SKM-1 treated with dmso at 0.1 percent for 144 hours (cell line): ENCODE measurements around the gene INIP.

ENCODE experiments used
- DNase-seq: peaks from one replicate; lab custom pipeline; 2025; ENCODE audit not compliant: unreplicated experiment; lab: John Stamatoyannopoulos, UW

The INIP gene

GRCh38 chr9:112717661-112718331 lies at the start of gene INIP:
TSS of gene INIP (minus strand) at chr9:112718117. CDS start at chr9:112716485, 1,632 bp downstream.
- DNase-seq: peak; percentile 61

GRCh38 chr9:112765281-112765680 lies 47.4 kb upstream of the INIP start:
- no peak for DNase-seq

- DNase-seq: no peak
Observed at GRCh38 chr9:112764837-112765236, 46.9 kb upstream of the INIP start.

GRCh38 chr9:112764344-112764743 lies 46.4 kb upstream of the INIP start:
- no peak for DNase-seq

GRCh38 chr9:112762726-112763518 lies 45.0 kb upstream of the INIP start:
- no peak for DNase-seq

GRCh38 chr9:112761912-112762655 lies 44.2 kb upstream of the INIP start:
- no peak for DNase-seq

- DNase-seq: no peak
Observed at GRCh38 chr9:112760821-112761220, 42.9 kb upstream of the INIP start.

GRCh38 chr9:112757940-112758339 lies 40.0 kb upstream of the INIP start:
- DNase-seq: no peak

GRCh38 chr9:112757282-112757883 lies 39.5 kb upstream of the INIP start:
- no peak for DNase-seq

GRCh38 chr9:112755675-112756074 lies 37.8 kb upstream of the INIP start:
- no peak for DNase-seq

GRCh38 chr9:112755016-112755427 lies 37.1 kb upstream of the INIP start:
- peak; percentile 37 for DNase-seq

- DNase-seq: no peak
Observed at GRCh38 chr9:112754578-112754977, 36.7 kb upstream of the INIP start.

GRCh38 chr9:112753725-112754124 lies 35.8 kb upstream of the INIP start:
- no peak for DNase-seq

GRCh38 chr9:112752334-112753125 lies 34.6 kb upstream of the INIP start:
- no peak for DNase-seq

GRCh38 chr9:112751056-112751795 lies 33.3 kb upstream of the INIP start:
- DNase-seq: peak; percentile 2

GRCh38 chr9:112750764-112751055 lies 32.8 kb upstream of the INIP start:
- no peak for DNase-seq

GRCh38 chr9:112750016-112750763 lies 32.3 kb upstream of the INIP start, which contains the start of gene SNX30:
TSS of gene SNX30 (plus strand) at chr9:112750760. CDS start at chr9:112751002, 242 bp downstream.
- DNase-seq: peak; percentile 31

GRCh38 chr9:112747094-112747493 lies 29.2 kb upstream of the INIP start:
- DNase-seq: no peak

- DNase-seq: no peak
Observed at GRCh38 chr9:112744177-112744576, 26.3 kb upstream of the INIP start.
